HEK293 (cell line): Measurements from ENCODE around the gene DLG2.

ENCODE experiments used
- GLIS1 ChIP-seq: fragments of 450-650 bp; formaldehyde crosslinking; IDR thresholded peaks from 2 replicates; pipeline ENCODE4 v1.5.1; 2016; ENCODE audit warnings: missing biosample characterization, missing genetic modification characterization
- SP2 ChIP-seq: fragments of 450-650 bp; formaldehyde crosslinking; IDR thresholded peaks from 2 replicates; pipeline ENCODE4 v1.5.1; 2016; ENCODE audit warnings: missing biosample characterization, missing genetic modification characterization
- SP3 ChIP-seq: fragments of 450-650 bp; formaldehyde crosslinking; IDR thresholded peaks from 2 replicates; pipeline ENCODE4 v1.5.1; 2016; ENCODE audit warnings: missing biosample characterization, missing genetic modification characterization
- YY1 ChIP-seq: fragments of 450-650 bp; formaldehyde crosslinking; IDR thresholded peaks from 2 replicates; pipeline ENCODE4 v1.5.1; 2018; ENCODE audit warnings: missing biosample characterization, missing genetic modification characterization
- ZBTB21 ChIP-seq: fragments of 450-650 bp; formaldehyde crosslinking; IDR thresholded peaks from 2 replicates; pipeline ENCODE4 v1.5.1; 2017; ENCODE audit warnings: missing biosample characterization, missing genetic modification characterization
- ZNF10 ChIP-seq: fragments of 450-650 bp; formaldehyde crosslinking; IDR thresholded peaks from 2 replicates; pipeline ENCODE4 v1.5.1; 2017; ENCODE audit warnings: missing biosample characterization, missing genetic modification characterization
- ZNF292 ChIP-seq: fragments of 450-650 bp; formaldehyde crosslinking; IDR thresholded peaks from 2 replicates; pipeline ENCODE4 v1.5.1; 2016; ENCODE audit warnings: low read depth, missing biosample characterization, missing genetic modification characterization, borderline replicate concordance
- ZNF341 ChIP-seq: fragments of 450-650 bp; formaldehyde crosslinking; IDR thresholded peaks from 2 replicates; pipeline ENCODE4; 2016; ENCODE audit warnings: low read depth, missing biosample characterization, missing genetic modification characterization
- ZNF366 ChIP-seq: fragments of 450-650 bp; formaldehyde crosslinking; conservative IDR thresholded peaks from 2 replicates; pipeline ENCODE4 v1.5.1; 2016; ENCODE audit warnings: missing biosample characterization, missing genetic modification characterization
- ZNF394 ChIP-seq: fragments of 450-650 bp; formaldehyde crosslinking; IDR thresholded peaks from 2 replicates; pipeline ENCODE4 v1.5.1; 2016; ENCODE audit warnings: missing biosample characterization, missing genetic modification characterization, mild to moderate bottlenecking, moderate library complexity, borderline replicate concordance
- ZNF501 ChIP-seq: fragments of 450-650 bp; formaldehyde crosslinking; IDR thresholded peaks from 2 replicates; pipeline ENCODE4 v1.5.1; 2016; ENCODE audit warnings: missing biosample characterization, missing genetic modification characterization
- ZNF510 ChIP-seq: fragments of 450-650 bp; formaldehyde crosslinking; IDR thresholded peaks from 2 replicates; pipeline ENCODE4 v1.5.1; 2018; ENCODE audit warnings: mild to moderate bottlenecking, missing genetic modification characterization, missing biosample characterization; ENCODE audit not compliant: insufficient replicate concordance
- ZNF521 ChIP-seq: fragments of 450-650 bp; formaldehyde crosslinking; IDR thresholded peaks from 2 replicates; pipeline ENCODE4 v1.5.1; 2017; ENCODE audit warnings: missing biosample characterization, mild to moderate bottlenecking, missing genetic modification characterization
- ZNF626 ChIP-seq: fragments of 450-650 bp; sonication (Bioruptor Pico); formaldehyde crosslinking; IDR thresholded peaks from 2 replicates; pipeline ENCODE4 v1.5.1; 2018; ENCODE audit warnings: missing biosample characterization, missing genetic modification characterization, inconsistent platforms
- ZNF629 ChIP-seq: fragments of 450-650 bp; formaldehyde crosslinking; IDR thresholded peaks from 2 replicates; pipeline ENCODE4 v1.5.1; 2017; ENCODE audit warnings: missing biosample characterization, missing genetic modification characterization
- ZNF692 ChIP-seq: fragments of 450-650 bp; formaldehyde crosslinking; IDR thresholded peaks from 2 replicates; pipeline ENCODE4 v1.5.1; 2016; ENCODE audit warnings: missing biosample characterization, missing genetic modification characterization
- ZNF777 ChIP-seq: fragments of 450-650 bp; formaldehyde crosslinking; IDR thresholded peaks from 2 replicates; pipeline ENCODE4 v1.5.1; 2017; ENCODE audit warnings: missing biosample characterization, missing genetic modification characterization, borderline replicate concordance
- ZNF843 ChIP-seq: fragments of 450-650 bp; formaldehyde crosslinking; IDR thresholded peaks from 2 replicates; pipeline ENCODE4 v1.5.1; 2016; ENCODE audit warnings: missing biosample characterization, missing genetic modification characterization
- TF ChIP-seq, protein P1 (sequence below): fragments of 450-650 bp; formaldehyde crosslinking; conservative IDR thresholded peaks from 2 replicates; pipeline ENCODE4 v1.5.1; 2016; ENCODE audit warnings: low read depth, missing biosample characterization, missing genetic modification characterization
- TF ChIP-seq, protein P2 (sequence below): fragments of 450-650 bp; formaldehyde crosslinking; IDR thresholded peaks from 2 replicates; pipeline ENCODE4 v1.5.1; 2016; ENCODE audit warnings: missing biosample characterization, missing genetic modification characterization
- TF ChIP-seq, protein P3 (sequence below): fragments of 450-650 bp; formaldehyde crosslinking; IDR thresholded peaks from 2 replicates; pipeline ENCODE4 v1.5.1; 2016; ENCODE audit warnings: missing biosample characterization, missing genetic modification characterization

Gene DLG2

DNA sequence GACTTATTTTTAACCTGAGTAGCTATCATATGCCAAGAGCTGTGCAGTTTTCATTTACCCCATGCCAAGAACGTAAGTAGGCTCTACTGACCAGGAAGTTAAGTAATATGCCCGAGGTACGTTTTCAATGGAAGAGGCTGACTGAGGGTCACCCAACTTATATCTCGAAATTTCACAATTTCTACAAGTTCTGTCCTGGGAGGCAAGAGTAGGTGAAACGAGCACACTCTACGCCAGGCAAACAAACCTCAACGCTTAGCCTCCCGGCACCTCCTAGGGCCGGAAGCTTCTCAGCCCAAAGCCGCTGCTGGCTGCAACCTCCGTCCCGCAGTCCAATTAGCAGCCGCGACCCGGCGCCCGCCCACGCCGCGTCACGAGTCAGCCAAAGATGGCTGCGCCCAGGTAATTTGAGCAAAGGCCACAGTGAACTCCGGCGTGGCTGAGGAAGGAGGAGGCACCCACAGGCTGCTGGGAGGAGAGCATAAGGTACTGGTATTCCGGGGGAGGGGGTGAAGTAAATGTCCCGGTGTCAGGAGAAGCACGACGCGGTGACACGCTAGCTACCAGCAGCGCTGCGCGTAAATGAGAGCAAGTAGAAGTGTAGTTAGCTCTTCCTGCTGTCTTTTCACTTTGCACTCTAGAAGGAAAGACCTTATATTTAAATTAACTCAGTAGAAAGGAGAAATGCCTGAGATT lies 20.6 kb upstream of the DLG2 start, which contains the start of gene TMEM126A (continued):
- TF ChIP-seq, protein P1, sequence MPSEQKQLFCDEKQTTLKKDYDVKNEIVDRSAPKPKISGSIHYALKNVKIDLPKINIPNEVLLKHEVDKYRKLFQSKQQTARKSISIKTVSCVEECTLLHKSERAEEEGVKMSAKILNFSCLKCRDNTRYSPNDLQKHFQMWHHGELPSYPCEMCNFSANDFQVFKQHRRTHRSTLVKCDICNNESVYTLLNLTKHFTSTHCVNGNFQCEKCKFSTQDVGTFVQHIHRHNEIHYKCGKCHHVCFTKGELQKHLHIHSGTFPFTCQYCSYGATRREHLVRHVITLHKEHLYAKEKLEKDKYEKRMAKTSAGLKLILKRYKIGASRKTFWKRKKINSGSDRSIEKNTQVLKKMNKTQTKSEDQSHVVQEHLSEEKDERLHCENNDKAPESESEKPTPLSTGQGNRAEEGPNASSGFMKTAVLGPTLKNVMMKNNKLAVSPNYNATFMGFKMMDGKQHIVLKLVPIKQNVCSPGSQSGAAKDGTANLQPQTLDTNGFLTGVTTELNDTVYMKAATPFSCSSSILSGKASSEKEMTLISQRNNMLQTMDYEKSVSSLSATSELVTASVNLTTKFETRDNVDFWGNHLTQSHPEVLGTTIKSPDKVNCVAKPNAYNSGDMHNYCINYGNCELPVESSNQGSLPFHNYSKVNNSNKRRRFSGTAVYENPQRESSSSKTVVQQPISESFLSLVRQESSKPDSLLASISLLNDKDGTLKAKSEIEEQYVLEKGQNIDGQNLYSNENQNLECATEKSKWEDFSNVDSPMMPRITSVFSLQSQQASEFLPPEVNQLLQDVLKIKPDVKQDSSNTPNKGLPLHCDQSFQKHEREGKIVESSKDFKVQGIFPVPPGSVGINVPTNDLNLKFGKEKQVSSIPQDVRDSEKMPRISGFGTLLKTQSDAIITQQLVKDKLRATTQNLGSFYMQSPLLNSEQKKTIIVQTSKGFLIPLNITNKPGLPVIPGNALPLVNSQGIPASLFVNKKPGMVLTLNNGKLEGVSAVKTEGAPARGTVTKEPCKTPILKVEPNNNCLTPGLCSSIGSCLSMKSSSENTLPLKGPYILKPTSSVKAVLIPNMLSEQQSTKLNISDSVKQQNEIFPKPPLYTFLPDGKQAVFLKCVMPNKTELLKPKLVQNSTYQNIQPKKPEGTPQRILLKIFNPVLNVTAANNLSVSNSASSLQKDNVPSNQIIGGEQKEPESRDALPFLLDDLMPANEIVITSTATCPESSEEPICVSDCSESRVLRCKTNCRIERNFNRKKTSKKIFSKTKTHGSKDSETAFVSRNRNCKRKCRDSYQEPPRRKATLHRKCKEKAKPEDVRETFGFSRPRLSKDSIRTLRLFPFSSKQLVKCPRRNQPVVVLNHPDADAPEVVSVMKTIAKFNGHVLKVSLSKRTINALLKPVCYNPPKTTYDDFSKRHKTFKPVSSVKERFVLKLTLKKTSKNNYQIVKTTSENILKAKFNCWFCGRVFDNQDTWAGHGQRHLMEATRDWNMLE: peak; percentile 87
- TF ChIP-seq ZNF10 (tag by site-specific recombination) (no peak), ZBTB21 (tag by site-specific recombination) (peak; percentile 39; the same call in 1 of the 2 replicates), ZNF626 (tag by site-specific recombination) (no peak), ZNF777 (no peak), ZNF521 (tag by site-specific recombination) (no peak), GLIS1 (tag by site-specific recombination) (peak; percentile 37), ZNF341 (tag by site-specific recombination) (peak; percentile 67), SP3 (peak; percentile 84), ZNF501 (tag by site-specific recombination) (peak; percentile 71; the same call in 1 of the 2 replicates), ZNF510 (tag by site-specific recombination) (no peak), ZNF692 (0 out of 2 replicates have a peak, but pooled peaks have one; percentile 12), ZNF843 (tag by site-specific recombination) (0 out of 2 replicates have a peak, but pooled peaks have one; percentile 14), ZNF394 (peak; percentile 35; the same call in 1 of the 2 replicates), ZNF366 (tag by site-specific recombination) (peak; percentile 55; the same call in 1 of the 2 replicates), ZNF292 (tag by site-specific recombination) (no peak), SP2 (tag by site-specific recombination) (peak; percentile 95), YY1 (peak; percentile 75), ZNF629 (tag by site-specific recombination) (peak; percentile 79)
- TF ChIP-seq, protein P2, sequence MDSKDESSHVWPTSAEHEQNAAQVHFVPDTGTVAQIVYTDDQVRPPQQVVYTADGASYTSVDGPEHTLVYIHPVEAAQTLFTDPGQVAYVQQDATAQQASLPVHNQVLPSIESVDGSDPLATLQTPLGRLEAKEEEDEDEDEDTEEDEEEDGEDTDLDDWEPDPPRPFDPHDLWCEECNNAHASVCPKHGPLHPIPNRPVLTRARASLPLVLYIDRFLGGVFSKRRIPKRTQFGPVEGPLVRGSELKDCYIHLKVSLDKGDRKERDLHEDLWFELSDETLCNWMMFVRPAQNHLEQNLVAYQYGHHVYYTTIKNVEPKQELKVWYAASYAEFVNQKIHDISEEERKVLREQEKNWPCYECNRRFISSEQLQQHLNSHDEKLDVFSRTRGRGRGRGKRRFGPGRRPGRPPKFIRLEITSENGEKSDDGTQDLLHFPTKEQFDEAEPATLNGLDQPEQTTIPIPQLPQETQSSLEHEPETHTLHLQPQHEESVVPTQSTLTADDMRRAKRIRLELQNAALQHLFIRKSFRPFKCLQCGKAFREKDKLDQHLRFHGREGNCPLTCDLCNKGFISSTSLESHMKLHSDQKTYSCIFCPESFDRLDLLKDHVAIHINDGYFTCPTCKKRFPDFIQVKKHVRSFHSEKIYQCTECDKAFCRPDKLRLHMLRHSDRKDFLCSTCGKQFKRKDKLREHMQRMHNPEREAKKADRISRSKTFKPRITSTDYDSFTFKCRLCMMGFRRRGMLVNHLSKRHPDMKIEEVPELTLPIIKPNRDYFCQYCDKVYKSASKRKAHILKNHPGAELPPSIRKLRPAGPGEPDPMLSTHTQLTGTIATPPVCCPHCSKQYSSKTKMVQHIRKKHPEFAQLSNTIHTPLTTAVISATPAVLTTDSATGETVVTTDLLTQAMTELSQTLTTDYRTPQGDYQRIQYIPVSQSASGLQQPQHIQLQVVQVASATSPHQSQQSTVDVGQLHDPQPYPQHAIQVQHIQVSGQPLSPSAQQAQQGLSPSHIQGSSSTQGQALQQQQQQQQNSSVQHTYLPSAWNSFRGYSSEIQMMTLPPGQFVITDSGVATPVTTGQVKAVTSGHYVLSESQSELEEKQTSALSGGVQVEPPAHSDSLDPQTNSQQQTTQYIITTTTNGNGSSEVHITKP (tag by site-specific recombination): peak; percentile 68; the same call in 1 of the 2 replicates
- TF ChIP-seq, protein P3, sequence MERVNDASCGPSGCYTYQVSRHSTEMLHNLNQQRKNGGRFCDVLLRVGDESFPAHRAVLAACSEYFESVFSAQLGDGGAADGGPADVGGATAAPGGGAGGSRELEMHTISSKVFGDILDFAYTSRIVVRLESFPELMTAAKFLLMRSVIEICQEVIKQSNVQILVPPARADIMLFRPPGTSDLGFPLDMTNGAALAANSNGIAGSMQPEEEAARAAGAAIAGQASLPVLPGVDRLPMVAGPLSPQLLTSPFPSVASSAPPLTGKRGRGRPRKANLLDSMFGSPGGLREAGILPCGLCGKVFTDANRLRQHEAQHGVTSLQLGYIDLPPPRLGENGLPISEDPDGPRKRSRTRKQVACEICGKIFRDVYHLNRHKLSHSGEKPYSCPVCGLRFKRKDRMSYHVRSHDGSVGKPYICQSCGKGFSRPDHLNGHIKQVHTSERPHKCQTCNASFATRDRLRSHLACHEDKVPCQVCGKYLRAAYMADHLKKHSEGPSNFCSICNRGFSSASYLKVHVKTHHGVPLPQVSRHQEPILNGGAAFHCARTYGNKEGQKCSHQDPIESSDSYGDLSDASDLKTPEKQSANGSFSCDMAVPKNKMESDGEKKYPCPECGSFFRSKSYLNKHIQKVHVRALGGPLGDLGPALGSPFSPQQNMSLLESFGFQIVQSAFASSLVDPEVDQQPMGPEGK: peak; percentile 62
